ENCODE measurements around the gene CNTFR. TPM values are rescaled to one million over a fixed set of nuclear protein-coding genes. Genes with fewer than 3 reads are reported as not detected.

Gene CNTFR
- polyA plus RNA-seq, 1 donor = 34.6 TPM

- DNase-seq = no peak
Observed at GRCh38 chr9:34573599-34574325, 15.8 kb downstream of the CNTFR start.

- no peak for DNase-seq
Observed at GRCh38 chr9:34572628-34573027, 16.9 kb downstream of the CNTFR start.

GRCh38 chr9:34572092-34572491, 17.4 kb downstream of the CNTFR start:
- no peak for DNase-seq

GRCh38 chr9:34571481-34571810, 18.1 kb downstream of the CNTFR start:
- no peak for DNase-seq

- DNase-seq = no peak
Observed at GRCh38 chr9:34570809-34571480, 18.6 kb downstream of the CNTFR start.

- no peak for DNase-seq
Observed at GRCh38 chr9:34570376-34570775, 19.1 kb downstream of the CNTFR start.

- DNase-seq = no peak
Observed at GRCh38 chr9:34568774-34569173, 20.8 kb downstream of the CNTFR start.

- DNase-seq = no peak
Observed at GRCh38 chr9:34568133-34568532, 21.4 kb downstream of the CNTFR start.

- no peak for DNase-seq
Observed at GRCh38 chr9:34566972-34567371, 22.6 kb downstream of the CNTFR start.

- no peak for DNase-seq
Observed at GRCh38 chr9:34566322-34566721, 23.2 kb downstream of the CNTFR start.

GRCh38 chr9:34565856-34566255, 23.7 kb downstream of the CNTFR start:
- no peak for DNase-seq

GRCh38 chr9:34564617-34565016, 24.9 kb downstream of the CNTFR start:
- DNase-seq = no peak

GRCh38 chr9:34563262-34563661, 26.3 kb downstream of the CNTFR start:
- DNase-seq = no peak

GRCh38 chr9:34562135-34562745, 27.3 kb downstream of the CNTFR start:
- DNase-seq = no peak

- DNase-seq = no peak
Observed at GRCh38 chr9:34560599-34561214, 28.8 kb downstream of the CNTFR start.

- peak; percentile 80 for DNase-seq
Observed at GRCh38 chr9:34559624-34560455, 29.7 kb downstream of the CNTFR start.

GRCh38 chr9:34558919-34559623, 30.5 kb downstream of the CNTFR start:
- peak; percentile 69 for DNase-seq

- no peak for DNase-seq
Observed at GRCh38 chr9:34558364-34558763, 31.2 kb downstream of the CNTFR start.

- DNase-seq = no peak
Observed at GRCh38 chr9:34557426-34558321, 31.9 kb downstream of the CNTFR start.

- no peak for DNase-seq
Observed at GRCh38 chr9:34556949-34557348, 32.6 kb downstream of the CNTFR start.

Measured in left kidney (tissue), 2 donors.